PC-3 (cell line): ENCODE results near the gene GPC1. TPM values are rescaled to one million over a fixed set of nuclear protein-coding genes. Genes with fewer than 3 reads are reported as not detected.

Experiments
- ATAC-seq: fragments of 200-7000 bp; cut with Tn5 transposase; 2 replicates; pipeline ENCODE4 v1.9.1; 2020; ENCODE audit warnings: mild to moderate bottlenecking, moderate library complexity
- BruUV-seq: library from RNA; stranded (reverse); fragments of 400-500 nt; replicated peaks from 2 replicates; lab custom pipeline; 2021; lab: Mats Ljungman, UMichigan
- CTCF ChIA-PET: fragments of 300-600 bp; sonication (Branson Sonifier 250); formaldehyde crosslinking; loops from one replicate; lab custom pipeline; 2022; ENCODE audit warnings: antibody characterized with exemption; lab: Charles Lee
- POLR2A ChIA-PET: fragments of 300-600 bp; sonication (Branson Sonifier 250); formaldehyde crosslinking; loops from one replicate; lab custom pipeline; 2022; ENCODE audit warnings: antibody characterized with exemption; ENCODE audit not compliant: unreplicated experiment; lab: Charles Lee
- DNase-seq: peaks from one replicate; pipeline ENCODE4 v3.0.0-alpha.2; 2015
- H2AFZ ChIP-seq: fragments of 300-600 bp; sonication (generic); 2 replicates; pipeline ENCODE4 v1.6.0; 2016; ENCODE audit warnings: antibody characterized with exemption, low read length
- H3F3A ChIP-seq: fragments of 300-600 bp; sonication (generic); one replicate; pipeline ENCODE4 v1.6.0; 2017; ENCODE audit warnings: antibody characterized with exemption, low read length, control low read depth, mild to moderate bottlenecking; ENCODE audit not compliant: unreplicated experiment
- H3K27ac ChIP-seq: fragments of 300-600 bp; sonication (generic); 2 replicates; pipeline ENCODE4 v1.5.1; 2016; ENCODE audit warnings: mild to moderate bottlenecking, low read length
- H3K27me3 ChIP-seq: fragments of 300-600 bp; sonication (generic); 2 replicates; pipeline ENCODE4 v1.6.1; 2016; ENCODE audit warnings: low read length, mixed read lengths
- H3K36me3 ChIP-seq: fragments of 300-600 bp; sonication (generic); 2 replicates; pipeline ENCODE4 v1.6.1; 2016; ENCODE audit warnings: low read depth, mixed run types, low read length, mixed read lengths
- H3K4me1 ChIP-seq: fragments of 300-600 bp; sonication (generic); 2 replicates; pipeline ENCODE4 v1.5.1; 2016; ENCODE audit warnings: low read length; ENCODE audit not compliant: insufficient read depth
- H3K4me2 ChIP-seq: fragments of 300-600 bp; sonication (generic); 2 replicates; pipeline ENCODE4 v1.6.0; 2016; ENCODE audit warnings: low read length
- H3K4me3 ChIP-seq: fragments of 300-600 bp; sonication (generic); 2 replicates; pipeline ENCODE4 v1.5.1; 2016; ENCODE audit warnings: mild to moderate bottlenecking, low read length, mixed read lengths
- H3K79me2 ChIP-seq: fragments of 300-600 bp; sonication (generic); 2 replicates; pipeline ENCODE4 v1.6.1; 2017; ENCODE audit warnings: low read length, mixed read lengths
- H3K9ac ChIP-seq: fragments of 300-600 bp; sonication (generic); 2 replicates; pipeline ENCODE4 v1.6.0; 2016; ENCODE audit warnings: mild to moderate bottlenecking, low read length
- H3K9me2 ChIP-seq: fragments of 300-600 bp; sonication (generic); replicated peaks from 2 replicates; pipeline ENCODE4 v1.6.1; 2016; ENCODE audit warnings: mixed run types, low read length, mixed read lengths
- H3K9me3 ChIP-seq: fragments of 300-600 bp; sonication (generic); 2 replicates; pipeline ENCODE4 v1.6.1; 2016; ENCODE audit warnings: low read length, mixed read lengths
- H4K20me1 ChIP-seq: fragments of 300-600 bp; sonication (generic); 2 replicates; pipeline ENCODE4 v1.6.1; 2016; ENCODE audit warnings: low read length, mixed read lengths
- CTCF ChIP-seq: fragments of 300-600 bp; sonication (generic); conservative IDR thresholded peaks from 2 replicates; pipeline ENCODE4 v1.5.1; 2017; ENCODE audit warnings: antibody characterized with exemption, low read depth, mild to moderate bottlenecking, low read length
- EZH2 ChIP-seq: fragments of 300-600 bp; sonication (generic); IDR thresholded peaks from one replicate; pipeline ENCODE4 v1.6.1; 2017; ENCODE audit warnings: antibody characterized with exemption, mild to moderate bottlenecking, low read length; ENCODE audit not compliant: unreplicated experiment
- EZH2phosphoT487 ChIP-seq: fragments of 300-600 bp; sonication (generic); IDR thresholded peaks from 2 replicates; pipeline ENCODE4 v1.6.1; 2018; ENCODE audit warnings: mild to moderate bottlenecking, antibody characterized with exemption, low read length, borderline replicate concordance
- intact Hi-C: fragments of 100-400 bp; cut with micrococcal nuclease; formaldehyde crosslinking; loops from 2 replicates; pipeline ENCODE4 v1.9.0; 2023
- total RNA-seq: library from RNA; depleted of rRNA; stranded (reverse); fragments of >200 nt; gene quantifications from 2 replicates; pipeline ENCODE4 v1.2.3, GENCODE V29; 2014

Gene GPC1
- total RNA-seq, 1 experiment from 2014 or later, result 37.1 TPM

GRCh38 chr2:240481720-240482119 lies 46.3 kb downstream of the GPC1 start:
- H3K9me2 ChIP-seq, result no peaks in the 10 kb centered on the region
- DNase-seq, result no peak
- CTCF ChIA-PET, result no interaction called here
- no peaks in the 10 kb centered on the region for H4K20me1 ChIP-seq
- no peak overlapping the region for H2AFZ ChIP-seq
- H3K79me2 ChIP-seq, result no peaks in the 10 kb centered on the region
- no peak overlapping the region for H3K4me2 ChIP-seq
- ATAC-seq, result no peak
- no peak overlapping the region for H3K9ac ChIP-seq
- TF ChIP-seq CTCF, result no peak
- TF ChIP-seq EZH2, result no peak
- no peak for TF ChIP-seq EZH2phosphoT487
- no TSS peak for BruUV-seq
- H3F3A ChIP-seq, result no peaks in the 10 kb centered on the region
- H3K27me3 ChIP-seq, result no peaks in the 10 kb centered on the region
- intact Hi-C loops, result no loop called here
- H3K4me1 ChIP-seq, result no peaks in the 10 kb centered on the region
- H3K27ac ChIP-seq, result no peak overlapping the region
- POLR2A ChIA-PET, result no interaction called here
- no peak overlapping the region for H3K4me3 ChIP-seq
- H3K9me3 ChIP-seq, result no peaks in the 10 kb centered on the region
- H3K36me3 ChIP-seq, result no peaks in the 10 kb centered on the region

- H3K9me2 ChIP-seq, result no peaks in the 10 kb centered on the region
- no peak overlapping the region for H3K4me3 ChIP-seq
- H3K9me3 ChIP-seq, result no peaks in the 10 kb centered on the region
- H3K36me3 ChIP-seq, result no peaks in the 10 kb centered on the region
- TF ChIP-seq CTCF, result no peak
- no peak overlapping the region for H2AFZ ChIP-seq
- intact Hi-C loops, result no loop called here
- POLR2A ChIA-PET, result no interaction called here
- ATAC-seq, result no peak
- H3K4me2 ChIP-seq, result no peak overlapping the region
- CTCF ChIA-PET, result no interaction called here
- no TSS peak for BruUV-seq
- H3K9ac ChIP-seq, result no peak overlapping the region
- H3K27ac ChIP-seq, result no peak overlapping the region
- DNase-seq, result no peak
- no peaks in the 10 kb centered on the region for H3F3A ChIP-seq
- H3K27me3 ChIP-seq, result no peaks in the 10 kb centered on the region
- H3K79me2 ChIP-seq, result no peaks in the 10 kb centered on the region
- no peaks in the 10 kb centered on the region for H4K20me1 ChIP-seq
- no peaks in the 10 kb centered on the region for H3K4me1 ChIP-seq
Observed at GRCh38 chr2:240482141-240482540, 46.7 kb downstream of the GPC1 start.

GRCh38 chr2:240491483-240491882 lies 56.0 kb downstream of the GPC1 start:
- CTCF ChIA-PET, result no interaction called here
- Histone ChIP-seq H3K79me2 (no peaks in the 10 kb centered on the region), H3K9me3 (0 out of 2 replicates have a peak, but pooled peaks cover 8% of the 10 kb centered on the region), H3K9me2 (no peaks in the 10 kb centered on the region), H3K27me3 (no peaks in the 10 kb centered on the region), H3K36me3 (no peaks in the 10 kb centered on the region), H3K4me1 (no peaks in the 10 kb centered on the region), H3K4me3 (no peak overlapping the region), H3F3A (no peaks in the 10 kb centered on the region), H3K9ac (no peak overlapping the region), H4K20me1 (no peaks in the 10 kb centered on the region), H3K27ac (no peak overlapping the region), H3K4me2 (no peak overlapping the region), H2AFZ (no peak overlapping the region)
- no TSS peak for BruUV-seq
- POLR2A ChIA-PET, result no interaction called here
- intact Hi-C loops, result no loop called here
- no peak for ATAC-seq
- no peak for DNase-seq
- TF ChIP-seq EZH2 (no peak), EZH2phosphoT487 (no peak), CTCF (no peak)
